ENCODE data around the gene RGS7BP.
"Not testable (repeated sequence)": the region's sequence is repeated elsewhere in the genome, so short reads cannot be mapped to it uniquely, and the experiment has no call there.

Gene RGS7BP

DNA sequence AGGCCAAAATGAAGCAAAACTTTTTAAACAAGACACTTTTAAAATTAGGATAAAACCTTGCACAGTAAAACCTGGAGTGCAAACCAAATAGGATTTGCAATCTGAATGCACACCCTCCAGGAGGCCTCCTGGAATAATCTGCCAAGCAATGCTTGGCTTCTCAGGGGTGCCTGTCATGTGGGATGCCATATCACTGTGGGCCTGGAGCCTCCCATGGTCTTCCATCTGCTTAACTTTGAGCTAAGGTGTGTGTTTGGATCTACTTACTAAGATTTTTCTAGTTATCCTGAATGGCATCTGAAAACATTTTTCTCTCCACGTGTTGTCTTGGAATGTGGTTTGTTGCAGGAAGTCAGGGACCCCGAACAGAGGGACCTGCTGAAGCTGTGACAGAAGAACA lies 52.1 kb downstream of the RGS7BP start:
- in situ Hi-C loops (cut with MboI; ENCODE audit: low sequenced_read_pairs) = no loop called here

DNA sequence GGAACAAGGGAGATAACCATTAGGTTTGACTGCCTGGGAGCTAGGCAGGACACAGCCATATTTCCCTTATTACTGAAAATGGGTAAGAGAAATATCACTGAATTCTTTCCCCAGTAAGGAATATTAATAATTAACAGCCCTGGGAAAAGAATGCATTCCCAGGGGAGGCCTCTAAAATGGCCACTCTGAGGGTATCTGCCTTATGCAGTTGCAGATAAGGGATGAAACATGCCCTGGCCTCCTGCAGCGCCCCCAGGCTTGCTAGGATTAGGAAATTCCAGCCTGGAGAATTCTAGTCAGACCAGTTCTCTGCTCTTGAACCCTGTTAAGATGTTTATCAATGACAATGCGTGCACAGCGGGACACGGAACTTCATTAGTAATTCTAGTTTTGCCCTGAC lies 52.8 kb downstream of the RGS7BP start:
- in situ Hi-C loops (cut with MboI; ENCODE audit: low sequenced_read_pairs) = not testable (repeated sequence)

DNA sequence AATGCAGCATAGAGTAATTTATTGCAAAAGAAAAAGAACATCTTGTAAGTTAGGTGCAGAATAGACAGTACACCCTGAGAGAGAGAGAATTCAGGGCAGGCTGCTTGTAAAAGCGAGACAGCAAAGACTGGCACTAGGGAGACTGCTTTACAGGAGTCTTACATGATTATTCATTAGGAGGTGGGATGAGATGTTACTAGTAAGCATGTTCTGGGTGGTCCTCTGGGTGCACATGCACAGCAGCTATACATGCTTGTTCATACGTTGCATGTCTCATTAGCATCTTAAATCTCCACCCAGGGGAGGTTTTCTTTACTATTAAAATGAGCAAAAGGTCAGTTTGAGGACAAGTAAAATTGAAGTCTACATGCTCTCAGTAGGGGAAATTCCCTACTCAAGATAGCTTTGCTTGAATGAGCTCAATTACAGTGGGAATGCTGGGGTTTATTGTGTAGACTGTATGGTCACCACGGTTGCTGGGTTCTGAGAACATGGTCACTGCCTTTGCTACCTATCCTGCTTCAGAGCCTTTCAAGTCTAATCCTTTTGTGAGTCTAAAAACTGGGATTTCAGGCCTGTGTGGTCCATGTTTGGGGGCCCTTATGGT lies 60.6 kb downstream of the RGS7BP start:
- in situ Hi-C loops (cut with MboI; ENCODE audit: low sequenced_read_pairs) = no loop called here

DNA sequence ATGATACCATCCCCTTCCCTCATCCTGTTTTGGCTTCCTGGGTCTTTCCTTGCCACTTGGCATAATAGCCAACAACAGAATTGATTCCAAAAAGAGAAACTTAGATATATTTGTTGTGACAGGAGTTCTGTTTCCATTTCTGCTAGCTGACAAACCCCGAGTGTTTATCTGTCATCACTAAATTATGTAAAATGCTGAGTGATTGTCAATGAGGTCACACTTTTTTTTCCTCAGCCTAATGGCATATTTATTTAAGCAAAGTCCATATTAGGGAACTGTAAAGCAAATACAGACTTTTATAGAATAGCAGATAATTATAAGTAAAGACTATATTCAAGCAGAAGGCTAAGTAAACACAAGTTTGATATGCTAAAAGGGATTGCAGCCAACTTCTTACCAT lies 64.0 kb downstream of the RGS7BP start:
- in situ Hi-C loops (cut with MboI; ENCODE audit: low sequenced_read_pairs) = no loop called here

DNA sequence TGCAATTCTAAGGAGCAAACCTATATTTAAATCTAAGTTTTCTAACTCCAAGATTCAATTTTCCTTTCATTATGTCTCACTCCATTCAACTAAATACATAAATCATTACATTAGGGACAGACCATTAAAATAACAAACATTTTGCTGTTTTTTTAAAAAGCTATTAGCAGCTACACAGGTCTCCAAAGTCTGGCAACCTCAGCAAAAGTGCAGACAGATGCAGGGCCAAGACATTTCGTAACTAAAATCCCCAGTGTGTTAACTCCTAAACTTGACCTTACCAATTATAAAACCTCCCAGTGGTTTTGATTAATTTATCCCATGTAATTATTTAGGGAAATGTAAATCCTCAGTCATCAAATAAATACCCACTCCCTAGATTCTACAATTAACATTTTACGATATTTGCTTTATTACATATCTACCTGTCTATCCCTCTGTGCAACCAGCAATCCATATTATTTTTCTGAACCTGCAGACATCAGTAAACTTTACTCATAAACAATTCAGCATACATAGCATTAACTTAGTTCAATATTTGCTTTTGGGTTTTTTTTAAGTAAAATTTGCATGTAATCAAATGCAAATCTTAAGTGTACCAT lies 64.7 kb downstream of the RGS7BP start:
- in situ Hi-C loops (cut with MboI; ENCODE audit: low sequenced_read_pairs) = no loop called here

DNA sequence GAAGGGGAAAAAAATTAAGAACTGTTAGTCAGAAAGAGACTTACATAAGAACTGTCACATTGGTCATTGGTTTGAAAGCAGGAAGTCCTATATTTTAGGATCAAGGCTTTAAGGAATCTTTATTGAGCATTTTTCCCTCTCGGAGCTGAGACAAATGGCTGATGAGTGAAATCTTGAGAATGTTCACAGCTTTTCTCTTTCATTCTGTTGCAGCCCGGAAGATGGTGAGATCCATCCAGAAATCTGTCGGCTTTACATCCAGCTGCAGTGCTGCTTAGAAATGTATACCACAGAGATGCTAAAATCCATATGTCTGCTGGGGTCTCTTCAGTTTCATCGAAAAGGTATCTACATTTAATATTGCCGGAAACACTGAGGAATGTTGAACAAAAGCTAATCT lies 69.7 kb downstream of the RGS7BP start:
- in situ Hi-C loops (cut with MboI; ENCODE audit: low sequenced_read_pairs) = no loop called here

DNA sequence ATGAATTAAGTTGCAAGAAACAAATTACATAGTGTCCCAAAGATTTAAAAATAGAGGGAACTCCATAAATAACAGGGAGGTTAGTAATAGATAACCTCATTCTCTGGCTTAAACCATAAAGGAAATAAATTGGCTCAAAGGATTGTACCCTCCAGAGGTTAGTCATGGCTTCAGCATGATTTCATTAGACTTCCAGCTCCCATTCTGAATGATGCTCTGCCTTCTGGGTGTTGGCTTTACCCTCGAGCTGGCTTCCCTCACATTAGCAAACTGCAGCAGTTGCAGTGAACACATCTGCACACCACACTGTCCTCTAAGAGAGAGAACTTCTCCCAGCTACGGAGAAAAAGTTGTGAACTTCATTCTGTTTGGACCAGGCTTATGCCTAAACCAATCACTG lies 70.4 kb downstream of the RGS7BP start:
- in situ Hi-C loops (cut with MboI; ENCODE audit: low sequenced_read_pairs) = no loop called here

DNA sequence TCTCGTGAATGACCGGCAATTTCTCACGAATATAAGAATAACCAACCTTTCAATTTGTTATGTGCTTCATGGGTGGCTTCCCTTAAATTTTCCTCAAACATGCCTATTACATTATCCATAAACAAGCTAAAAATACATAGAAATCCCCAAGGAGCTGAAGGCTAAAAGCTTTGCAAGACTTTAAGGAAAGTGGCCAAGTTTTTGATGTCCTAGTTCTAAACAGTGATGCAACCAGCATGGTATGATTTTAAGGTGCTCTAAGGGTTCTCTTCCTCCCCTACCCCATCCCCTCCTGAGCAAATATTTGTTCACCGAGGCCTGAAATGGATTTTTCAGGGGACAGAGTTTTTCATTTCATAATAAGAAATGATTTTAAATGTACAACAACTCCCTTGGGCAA lies 79.8 kb downstream of the RGS7BP start:
- in situ Hi-C loops (cut with MboI; ENCODE audit: low sequenced_read_pairs) = no loop called here

DNA sequence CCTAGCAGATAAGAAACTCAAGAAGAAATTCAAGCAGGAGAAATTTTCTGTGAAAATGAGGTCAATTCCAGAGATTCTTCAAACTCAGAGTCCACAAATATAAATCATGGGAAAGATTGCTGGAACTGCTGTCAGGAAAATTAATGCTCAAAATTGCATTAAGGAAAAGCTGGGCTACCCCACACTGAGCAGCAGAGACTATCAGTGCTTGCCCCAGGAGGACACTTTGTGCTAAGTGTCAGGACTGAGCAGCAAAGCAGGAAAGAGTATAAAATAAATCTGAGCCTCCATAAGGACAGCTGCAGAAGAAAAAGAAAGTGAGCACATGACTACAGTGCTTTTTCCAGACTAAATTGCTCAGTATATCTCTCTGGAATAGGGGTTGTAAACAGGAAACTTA lies 81.6 kb downstream of the RGS7BP start:
- in situ Hi-C loops (cut with MboI; ENCODE audit: low sequenced_read_pairs) = no loop called here

DNA sequence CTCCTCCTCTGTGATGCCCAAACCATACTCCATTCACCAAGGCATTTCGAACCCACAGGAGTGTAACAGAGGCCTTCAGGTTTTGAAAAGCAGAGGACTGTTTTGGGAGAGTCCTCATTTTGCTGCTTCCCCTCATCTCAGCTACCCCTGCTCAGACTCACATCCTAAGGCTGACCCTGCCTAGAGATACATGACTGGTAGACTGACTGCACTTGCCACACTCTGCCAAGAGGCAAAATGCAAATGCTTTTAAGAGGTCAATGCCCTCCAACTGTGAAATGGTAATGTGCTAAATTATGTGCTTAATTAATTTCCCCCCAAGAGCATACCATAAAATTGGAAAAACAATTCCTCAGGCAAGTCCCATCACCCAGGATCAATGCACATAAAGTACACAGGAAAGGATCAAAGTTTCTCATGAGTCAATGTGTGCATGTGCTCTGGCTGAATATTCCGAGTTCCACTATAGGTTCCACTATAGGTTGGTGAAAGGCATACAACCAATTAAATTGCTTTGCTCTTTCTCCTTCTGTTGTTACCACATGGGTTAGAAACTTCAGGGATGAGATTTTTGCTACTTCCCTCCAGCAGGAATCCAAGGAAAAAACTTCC lies 87.0 kb downstream of the RGS7BP start:
- in situ Hi-C loops (cut with MboI; ENCODE audit: low sequenced_read_pairs) = no loop called here

DNA sequence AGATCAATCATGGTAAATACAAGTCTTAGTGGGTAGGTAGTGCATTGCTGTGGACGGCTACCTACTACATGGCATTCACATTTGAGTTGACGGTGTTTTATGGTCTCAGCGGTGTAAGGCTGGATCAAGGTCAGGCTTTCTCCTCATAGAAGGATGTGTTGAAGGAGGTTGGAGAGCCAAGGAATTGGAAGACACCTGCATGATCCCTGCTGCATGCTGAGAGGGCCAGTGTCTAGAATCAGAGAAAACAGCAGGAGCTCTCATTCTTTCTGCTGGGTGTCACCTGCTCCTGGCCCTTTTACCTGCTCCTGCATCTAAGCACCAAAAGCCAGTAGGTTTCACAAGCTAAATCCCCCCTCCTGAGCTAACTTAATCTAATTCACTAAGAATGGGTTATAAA lies 88.2 kb downstream of the RGS7BP start:
- in situ Hi-C loops (cut with MboI; ENCODE audit: low sequenced_read_pairs) = no loop called here

DNA sequence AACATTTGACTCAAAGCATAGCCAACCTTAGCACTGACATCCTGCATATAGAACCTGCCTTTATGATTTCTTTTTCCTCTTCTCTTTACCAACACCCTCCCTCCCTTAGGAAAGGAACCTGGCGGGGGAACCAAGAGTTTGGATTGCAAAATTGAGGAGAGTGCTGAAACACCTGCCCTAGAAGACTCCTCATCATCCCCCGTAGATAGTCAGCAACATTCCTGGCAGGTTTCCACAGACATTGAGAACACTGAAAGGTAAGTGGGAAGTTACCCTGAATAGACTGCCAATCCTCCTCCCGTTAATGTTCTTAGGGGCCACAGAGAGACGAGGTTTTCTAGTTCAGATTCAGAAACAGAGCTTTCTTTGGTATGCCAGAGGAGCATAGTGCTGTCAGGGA lies 88.8 kb downstream of the RGS7BP start:
- in situ Hi-C loops (cut with MboI; ENCODE audit: low sequenced_read_pairs) = no loop called here

DNA sequence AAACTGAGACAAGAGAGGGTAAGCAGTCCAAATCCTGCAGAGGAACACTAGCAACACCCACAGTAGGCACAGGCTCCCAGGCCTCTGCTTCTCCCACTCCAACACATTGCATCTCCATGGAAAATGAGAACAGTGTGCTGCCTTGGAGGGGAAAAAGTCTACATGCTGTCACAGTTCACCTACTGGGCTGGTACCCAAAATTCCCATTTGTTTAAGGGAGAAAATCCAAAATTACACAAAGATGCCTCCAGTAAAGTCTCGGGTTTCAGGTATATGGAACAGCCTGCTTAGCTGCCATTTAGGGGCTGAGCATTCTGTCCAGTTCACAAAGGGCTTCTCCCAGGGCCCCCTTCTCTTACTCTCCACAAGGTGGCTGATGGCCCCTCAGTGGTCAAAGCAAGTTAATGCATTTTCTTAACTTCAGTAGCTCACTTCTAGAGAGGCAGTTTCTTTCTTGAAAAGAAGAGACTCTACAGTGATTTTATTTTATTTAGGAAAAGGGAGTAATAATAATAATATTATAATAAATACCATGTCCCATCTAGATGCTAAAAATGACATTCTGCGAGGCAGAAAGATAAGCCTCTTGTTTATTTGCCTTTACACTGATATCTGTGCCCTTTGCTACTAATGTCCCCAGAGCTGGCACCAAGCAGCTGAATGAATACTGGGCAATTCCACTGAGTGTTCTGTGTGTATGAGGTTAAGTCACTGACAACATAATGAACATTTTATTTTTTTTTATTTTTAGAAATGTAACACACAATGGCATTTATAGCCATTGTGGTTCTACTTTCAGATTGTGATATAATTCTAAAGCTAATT lies 89.4 kb downstream of the RGS7BP start:
- in situ Hi-C loops (cut with MboI; ENCODE audit: low sequenced_read_pairs) = no loop called here

DNA sequence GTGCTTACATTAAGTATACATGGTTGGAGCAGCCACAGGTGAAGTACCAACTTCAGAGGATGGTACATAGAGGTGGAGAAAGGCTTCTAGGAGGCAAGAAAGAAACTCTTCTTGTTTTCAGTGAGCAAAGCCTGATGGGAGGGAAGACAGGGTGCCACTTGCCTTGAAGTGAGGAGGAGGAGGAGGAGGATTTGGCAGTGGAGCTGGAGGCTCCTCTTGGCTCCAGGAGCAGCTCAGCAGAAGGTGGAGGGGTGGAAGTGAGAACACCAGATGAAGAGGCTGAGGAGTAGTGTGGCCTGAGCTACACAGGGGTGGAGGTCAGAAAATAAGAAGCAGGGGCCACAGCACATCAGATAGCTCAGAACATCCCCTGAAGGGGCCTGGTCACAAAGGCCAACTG lies 93.4 kb downstream of the RGS7BP start:
- in situ Hi-C loops (cut with MboI; ENCODE audit: low sequenced_read_pairs) = no loop called here

DNA sequence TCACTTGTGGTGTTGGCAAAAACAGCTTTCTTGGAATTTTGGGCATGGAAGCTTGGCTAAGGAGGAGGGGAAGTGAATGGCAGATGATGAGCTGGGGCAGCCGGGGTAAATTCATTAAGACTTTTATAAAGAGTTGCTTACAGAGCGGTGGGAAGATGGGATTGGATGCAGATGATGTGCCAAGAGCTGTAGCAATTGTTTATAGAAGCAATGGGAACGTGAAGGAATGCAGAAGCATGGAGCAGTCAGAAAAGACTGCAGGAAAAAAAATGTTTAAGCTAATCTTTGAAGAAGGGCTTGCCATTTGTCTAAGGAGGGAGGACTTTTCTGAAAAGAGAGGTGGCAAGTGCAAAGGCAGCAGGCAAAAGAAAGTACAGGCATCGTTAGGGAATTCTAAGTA lies 97.9 kb downstream of the RGS7BP start:
- in situ Hi-C loops (cut with MboI; ENCODE audit: low sequenced_read_pairs) = no loop called here

DNA sequence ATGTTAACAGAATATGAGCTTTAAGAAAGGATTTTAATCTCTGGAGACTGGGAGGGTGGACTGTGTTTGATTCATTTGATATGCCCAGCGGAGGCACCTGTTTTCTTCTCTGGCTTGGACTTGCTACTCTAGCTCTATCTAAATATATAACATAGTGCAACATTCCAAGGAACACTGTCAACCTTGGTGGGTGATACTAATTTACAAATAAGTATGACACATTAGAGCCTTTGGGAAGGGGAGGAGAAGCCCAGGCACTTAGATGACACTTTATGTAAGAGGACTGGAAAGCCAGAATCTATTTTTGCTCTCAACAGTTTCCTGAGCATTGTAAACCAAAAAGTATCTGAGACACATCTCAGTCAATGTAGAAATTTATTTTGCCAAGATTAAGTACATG lies 101.1 kb downstream of the RGS7BP start:
- in situ Hi-C loops (cut with MboI; ENCODE audit: low sequenced_read_pairs) = no loop called here

DNA sequence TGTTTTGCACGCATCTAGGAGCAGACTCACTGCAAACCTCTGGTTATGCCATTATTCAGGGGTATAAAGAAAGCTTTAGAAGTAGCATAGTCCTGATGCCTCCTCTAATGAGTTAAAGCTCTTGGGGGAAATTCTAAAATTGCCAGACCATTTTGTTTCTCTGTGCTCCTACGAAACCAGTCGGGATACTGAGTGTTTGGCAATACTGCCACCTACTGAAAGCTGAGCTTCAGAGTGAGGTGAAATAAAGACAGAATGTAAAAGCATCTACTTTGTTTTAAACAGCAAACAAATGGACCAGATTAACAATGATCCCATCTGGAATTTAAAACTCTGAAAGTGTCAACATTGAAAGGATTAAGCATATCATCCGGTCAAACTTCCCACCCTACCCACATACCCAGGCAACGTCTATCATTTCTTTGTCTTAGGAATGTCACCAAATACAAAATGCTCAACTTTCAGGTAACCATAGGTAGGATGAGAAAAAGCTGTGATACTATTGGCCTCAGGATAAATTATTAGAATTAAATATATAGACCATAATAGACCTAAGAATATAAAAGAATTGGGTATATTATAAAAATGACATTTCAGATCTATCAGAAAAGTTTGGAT lies 106.6 kb downstream of the RGS7BP start:
- in situ Hi-C loops (cut with MboI; ENCODE audit: low sequenced_read_pairs) = no loop called here

DNA sequence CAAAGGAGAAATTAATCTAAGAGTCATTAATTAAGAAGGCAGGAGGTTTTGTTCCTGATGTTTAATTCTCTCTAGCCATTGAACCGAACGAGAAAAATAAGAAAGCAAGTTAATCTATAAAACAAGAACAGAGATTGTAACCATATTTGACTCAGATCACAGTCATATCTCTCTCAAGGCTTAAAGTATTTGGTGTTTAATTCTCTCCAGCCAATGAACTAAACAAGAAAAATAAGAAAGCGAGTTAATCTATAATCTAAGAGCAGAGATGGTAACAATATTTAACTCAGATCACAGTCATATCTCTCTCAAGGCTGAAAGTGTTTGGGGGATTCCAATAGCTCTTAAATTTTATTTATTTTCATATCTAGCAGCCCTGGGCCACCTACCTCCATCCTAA lies 110.1 kb downstream of the RGS7BP start:
- in situ Hi-C loops (cut with MboI; ENCODE audit: low sequenced_read_pairs) = no loop called here

DNA sequence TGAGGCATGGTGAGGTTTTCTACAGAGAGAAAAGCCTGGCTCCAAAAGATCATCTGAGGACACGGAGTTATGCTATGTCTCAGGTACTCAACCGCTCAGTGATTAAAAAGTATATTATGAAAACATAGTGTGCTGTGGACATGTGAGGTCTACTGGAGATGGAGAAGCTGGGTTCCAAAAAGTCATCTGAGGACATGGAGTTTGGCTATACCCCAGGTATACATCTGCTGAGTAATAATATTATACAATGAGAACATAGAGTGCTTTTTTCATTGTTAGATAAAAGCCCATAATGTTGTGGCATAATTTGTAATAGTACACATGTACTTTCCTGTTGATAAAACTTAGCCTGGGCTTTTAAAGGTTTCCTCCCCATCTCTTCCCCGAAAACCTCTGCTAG lies 113.8 kb downstream of the RGS7BP start:
- in situ Hi-C loops (cut with MboI; ENCODE audit: low sequenced_read_pairs) = no loop called here

DNA sequence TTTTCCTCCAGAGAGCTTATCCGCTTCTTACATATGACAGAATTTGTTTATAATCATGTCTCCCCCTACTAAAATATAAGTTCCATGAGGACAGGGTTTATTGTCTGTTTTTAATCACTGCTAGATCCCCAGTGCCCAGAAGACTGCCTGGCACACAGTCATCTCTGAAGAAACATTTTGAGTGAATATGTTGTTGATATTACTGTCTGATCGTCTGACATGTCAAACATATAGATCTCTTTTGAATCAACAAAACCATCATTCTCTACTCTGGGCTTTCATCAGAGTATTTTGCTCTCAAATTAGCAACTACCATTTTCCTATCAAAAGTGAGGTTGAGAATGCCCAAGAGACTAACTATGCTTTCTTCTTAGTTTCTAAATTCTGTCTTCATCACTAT lies 117.2 kb downstream of the RGS7BP start:
- in situ Hi-C loops (cut with MboI; ENCODE audit: low sequenced_read_pairs) = no loop called here

DNA sequence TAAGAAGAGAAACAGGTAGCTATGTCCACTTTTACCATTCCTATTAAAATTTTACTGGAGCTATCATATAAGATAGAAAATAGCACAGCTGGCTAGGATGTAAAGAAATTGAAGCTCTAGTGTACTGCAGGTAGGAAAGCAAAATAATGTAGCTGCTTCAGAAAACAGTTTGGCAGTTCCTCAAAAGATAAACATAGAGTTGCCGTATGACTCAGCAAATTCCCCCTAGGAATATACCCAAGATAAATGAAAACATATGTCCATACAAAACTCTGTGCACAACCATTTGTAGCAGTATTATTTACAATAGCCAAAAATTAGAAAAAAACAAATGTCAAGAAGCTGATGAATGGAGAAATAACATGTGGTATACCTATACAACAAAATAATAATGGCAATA lies 119.9 kb downstream of the RGS7BP start:
- in situ Hi-C loops (cut with MboI; ENCODE audit: low sequenced_read_pairs) = loop anchor here (25.0 kb wide), 1 partner anchor 162 kb away; no protein-coding TSS in a partner anchor
